MM.1S (cell line): ENCODE measurements around the gene TMEM218.

Experiments used
- CTCF ChIP-seq: fragments of 300-600 bp; sonication (generic); IDR thresholded peaks from 2 replicates; pipeline ENCODE4 v1.5.1; 2016; ENCODE audit warnings: antibody characterized with exemption, low read length, mixed read lengths
- EZH2 ChIP-seq: fragments of 300-600 bp; sonication (generic); optimal IDR thresholded peaks from 2 replicates; pipeline ENCODE3; 2017; ENCODE audit warnings: low read depth, mild to moderate bottlenecking, antibody characterized with exemption, low read length, mixed read lengths

- TF ChIP-seq CTCF (no peak), EZH2 (no peak)
Measured at GRCh38 chr11:125132596-125132995, 21.2 kb upstream of the TMEM218 start.
